ENCODE results near the gene ATP2B3. TPM values are rescaled to one million over a fixed set of nuclear protein-coding genes. Genes with fewer than 3 reads are reported as not detected.

ATP2B3 gene
- total and polyA plus RNA-seq, 2 of the 4 experiments (the other 2 are of a cell fraction), result under 0.01 to 0.03 TPM

GRCh38 chrX:153482376-153483015 lies 34.9 kb upstream of the ATP2B3 start:
- no peak overlapping the region for H2BK5ac ChIP-seq (ENCODE audit: low read depth, low read length, poor library complexity, severe bottlenecking)
- H3K4me2 ChIP-seq (ENCODE audit: low read depth, low read length), result no peak overlapping the region
- no peak overlapping the region for H4K8ac ChIP-seq (ENCODE audit: low read depth in 2 of 2, low read length in 2 of 2)
- no peaks in the 10 kb centered on the region for H3K27me3 ChIP-seq (ENCODE audit: control insufficient read depth, insufficient read depth, low read length)
- dilution Hi-C loops (cut with HindIII; ENCODE audit: low sequenced_read_pairs, unreplicated experiment), result no loop called here
- H4K20me1 ChIP-seq (ENCODE audit: insufficient read depth, low read length), result no peaks in the 10 kb centered on the region
- 77% methylated on average over 4 of the region's 23 CpGs; no CpG with 5 or more reads in 1 of the 2 experiments for WGBS, 2 experiments (ENCODE audit: extremely low coverage in 2 of 2, insufficient read length in 1 of 2)
- ChIA-PET CTCF (no interaction called here), POLR2A (ENCODE audit: unreplicated experiment) (no interaction called here)
- H3K4ac ChIP-seq (ENCODE audit: low read depth, low read length), result no peak overlapping the region
- intact Hi-C loops (cut with micrococcal nuclease), result no loop called here
- in situ Hi-C loops (cut with MboI; ENCODE audit: low sequenced_read_pairs), result no loop called here
- no peaks in the 10 kb centered on the region for H3K9me3 ChIP-seq (ENCODE audit: control insufficient read depth, insufficient read depth, low read length)
- H3K9me1 ChIP-seq (ENCODE audit: insufficient read depth, low read length), result peaks cover 6% of the 10 kb centered on the region; the same call in 1 of the 2 replicates
- H2BK15ac ChIP-seq (ENCODE audit: low read depth, low read length), result no peak overlapping the region
- no peak overlapping the region for H4K91ac ChIP-seq (ENCODE audit: insufficient read depth, low read depth, low read length)
- no peak overlapping the region for H3K18ac ChIP-seq (ENCODE audit: low read depth, low read length)
- H2AFZ ChIP-seq (replicated peaks; ENCODE audit: low read length, poor library complexity), result no peak overlapping the region
- H3K4me1 ChIP-seq (ENCODE audit: control insufficient read depth, insufficient read depth, low read length), result peaks cover 6% of the 10 kb centered on the region
- no peak overlapping the region for H3K56ac ChIP-seq (ENCODE audit: extremely low read depth, insufficient read depth, low read length)
- H2AK5ac ChIP-seq (ENCODE audit: low read depth, low read length), result no peak overlapping the region
- H2AK9ac ChIP-seq (replicated peaks; ENCODE audit: low read depth, low read length, poor library complexity), result no peak overlapping the region
- H3K14ac ChIP-seq (replicated peaks; ENCODE audit: low read depth, low read length), result no peak overlapping the region
- no peak overlapping the region for H4K5ac ChIP-seq (ENCODE audit: low read depth, low read length)
- BruUV-seq (replicated peaks), result no TSS peak
- DNase-seq (no peak), ATAC-seq (ENCODE audit: low read depth) (no peak)
- TF ChIP-seq RCOR1 (IDR thresholded peaks at IDR 0.05; ENCODE audit: insufficient replicate concordance, low read length) (no peak), MAZ (IDR thresholded peaks at IDR 0.05; ENCODE audit: borderline replicate concordance, low read depth, low read length) (no peak), MAFK (IDR thresholded peaks at IDR 0.05; ENCODE audit: low read depth, low read length) (no peak), FOS (IDR thresholded peaks at IDR 0.05; ENCODE audit: low read depth, low read length) (no peak), BHLHE40 (IDR thresholded peaks at IDR 0.05; ENCODE audit: low read depth, low read length) (no peak), CHD1 (IDR thresholded peaks at IDR 0.05; ENCODE audit: low read depth, low read length) (no peak), SMC3 (IDR thresholded peaks at IDR 0.05; ENCODE audit: low read depth, low read length) (no peak), MXI1 (IDR thresholded peaks at IDR 0.05; ENCODE audit: borderline replicate concordance, low read depth, low read length) (no peak), POLR2A (IDR thresholded peaks at IDR 0.05; ENCODE audit: low read depth, low read length) (no peak), CTCF (conservative IDR thresholded peaks at IDR 0.05; ENCODE audit: low read depth, low read length) (no peak), CEBPB (IDR thresholded peaks at IDR 0.05; ENCODE audit: low read depth, low read length) (no peak), RFX5 (IDR thresholded peaks at IDR 0.05; ENCODE audit: low read depth, low read length) (no peak), RAD21 (IDR thresholded peaks at IDR 0.05; ENCODE audit: low read length) (no peak), NFE2L2 (IDR thresholded peaks at IDR 0.05; ENCODE audit: low read depth, low read length) (no peak)
- TF ChIP-seq, protein P1, sequence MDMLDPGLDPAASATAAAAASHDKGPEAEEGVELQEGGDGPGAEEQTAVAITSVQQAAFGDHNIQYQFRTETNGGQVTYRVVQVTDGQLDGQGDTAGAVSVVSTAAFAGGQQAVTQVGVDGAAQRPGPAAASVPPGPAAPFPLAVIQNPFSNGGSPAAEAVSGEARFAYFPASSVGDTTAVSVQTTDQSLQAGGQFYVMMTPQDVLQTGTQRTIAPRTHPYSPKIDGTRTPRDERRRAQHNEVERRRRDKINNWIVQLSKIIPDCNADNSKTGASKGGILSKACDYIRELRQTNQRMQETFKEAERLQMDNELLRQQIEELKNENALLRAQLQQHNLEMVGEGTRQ (IDR thresholded peaks at IDR 0.05; ENCODE audit: low read depth, low read length), result no peak
- TF ChIP-seq, protein P2, sequence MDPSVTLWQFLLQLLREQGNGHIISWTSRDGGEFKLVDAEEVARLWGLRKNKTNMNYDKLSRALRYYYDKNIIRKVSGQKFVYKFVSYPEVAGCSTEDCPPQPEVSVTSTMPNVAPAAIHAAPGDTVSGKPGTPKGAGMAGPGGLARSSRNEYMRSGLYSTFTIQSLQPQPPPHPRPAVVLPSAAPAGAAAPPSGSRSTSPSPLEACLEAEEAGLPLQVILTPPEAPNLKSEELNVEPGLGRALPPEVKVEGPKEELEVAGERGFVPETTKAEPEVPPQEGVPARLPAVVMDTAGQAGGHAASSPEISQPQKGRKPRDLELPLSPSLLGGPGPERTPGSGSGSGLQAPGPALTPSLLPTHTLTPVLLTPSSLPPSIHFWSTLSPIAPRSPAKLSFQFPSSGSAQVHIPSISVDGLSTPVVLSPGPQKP (IDR thresholded peaks at IDR 0.05; ENCODE audit: borderline replicate concordance, low read depth, low read length), result no peak
- H2BK120ac ChIP-seq (ENCODE audit: low read depth, low read length), result no peak overlapping the region
- H3K79me1 ChIP-seq (ENCODE audit: low read depth in 1 of 2, low read length in 2 of 2), result peaks cover 0 to under 1% of the 10 kb centered on the region in 2 experiments; a peak in 1 of 4 replicates
- H3K36me3 ChIP-seq (ENCODE audit: control insufficient read depth, insufficient read depth, low read length), result no peaks in the 10 kb centered on the region
- no peak overlapping the region for H3K9ac ChIP-seq (ENCODE audit: low read depth, low read length)
- H3K27ac ChIP-seq (ENCODE audit: insufficient read depth, low read length), result no peak overlapping the region
- H2BK20ac ChIP-seq (ENCODE audit: low read depth, low read length), result no peak overlapping the region
- H3K4me3 ChIP-seq (ENCODE audit: insufficient read depth, low read depth, low read length), result no peak overlapping the region
- no peak overlapping the region for H3K23ac ChIP-seq (ENCODE audit: low read depth, low read length)
